K562 (cell line): ENCODE measurements around the gene CFAP141. TPM values are rescaled to one million over a fixed set of nuclear protein-coding genes. Genes with fewer than 3 reads are reported as not detected.

Experiments used
- ARID4B ChIP-seq: sonication (generic); formaldehyde crosslinking; IDR thresholded peaks from 2 replicates; pipeline ENCODE4 v1.8.0; 2022; ENCODE audit warnings: mild to moderate bottlenecking, missing genetic modification reagents
- CBX3 ChIP-seq, 2 experiments: IDR thresholded peaks; 1 replicate in 1 of 2; 2 replicates in 1 of 2; pipeline ENCODE4 v1.6.1; 2012; ENCODE audit warnings: inconsistent platforms in 2 of 2, low read length in 2 of 2, borderline replicate concordance in 1 of 2, control low read depth in 1 of 2
- ETV6 ChIP-seq, 3 experiments: fragments of 150-350 bp in 1 of 3; sonication (generic) in 1 of 3; formaldehyde crosslinking in 1 of 3; IDR thresholded peaks; 2 replicates each; pipeline versions ENCODE4 v1.6.1 to v1.8.0; 2014 to 2022; ENCODE audit warnings: borderline replicate concordance in 2 of 3, low read depth in 2 of 3, antibody characterized with exemption in 1 of 3, low read length in 1 of 3, mild to moderate bottlenecking in 1 of 3, missing genetic modification reagents in 1 of 3
- FOSL1 ChIP-seq: fragments of 200-800 bp; sonication (Bioruptor generic); conservative IDR thresholded peaks from 2 replicates; pipeline ENCODE4 v1.6.1; 2016; ENCODE audit warnings: missing genetic modification characterization, missing compliant biosample characterization
- GTF2B ChIP-seq: IDR thresholded peaks from 2 replicates; pipeline ENCODE4 v1.6.1; 2011; ENCODE audit not compliant: insufficient read length; ENCODE audit errors: extremely low read depth
- KLF6 ChIP-seq: fragments of 250-450 bp; sonication (Bioruptor Pico); IDR thresholded peaks from 2 replicates; pipeline ENCODE4 v1.4.0; 2020; ENCODE audit warnings: mild to moderate bottlenecking, moderate library complexity, borderline replicate concordance
- L3MBTL2 ChIP-seq: fragments of 450-650 bp; IDR thresholded peaks from 2 replicates; pipeline ENCODE4 v1.6.1; 2016; ENCODE audit warnings: mild to moderate bottlenecking, moderate library complexity
- MTA2 ChIP-seq: fragments of 450-650 bp; IDR thresholded peaks from 2 replicates; pipeline ENCODE4 v1.6.1; 2016; ENCODE audit warnings: low read depth
- NR3C1 ChIP-seq: sonication (generic); formaldehyde crosslinking; IDR thresholded peaks from 2 replicates; pipeline ENCODE4 v1.8.1; 2022; ENCODE audit warnings: missing genetic modification reagents
- POLR2G ChIP-seq: fragments of 200-400 bp; formaldehyde crosslinking; IDR thresholded peaks from 2 replicates; pipeline ENCODE4 v1.6.1; 2017; ENCODE audit warnings: low read depth, mild to moderate bottlenecking, antibody characterized with exemption, low read length, moderate library complexity
- RBM39 ChIP-seq: fragments of 200-400 bp; formaldehyde crosslinking; optimal IDR thresholded peaks from 2 replicates; pipeline ENCODE3; 2018; ENCODE audit warnings: low read depth, low read length
- RNF2 ChIP-seq: sonication (generic); IDR thresholded peaks from 2 replicates; pipeline ENCODE4 v1.6.1; 2016
- SRSF3 ChIP-seq: fragments of 200-400 bp; formaldehyde crosslinking; IDR thresholded peaks from 2 replicates; pipeline ENCODE4 v1.6.1; 2016; ENCODE audit warnings: mild to moderate bottlenecking, low read length, moderate library complexity; ENCODE audit not compliant: insufficient read depth
- TCF7 ChIP-seq: sonication (generic); IDR thresholded peaks from 2 replicates; pipeline ENCODE4 v1.6.1; 2016; ENCODE audit warnings: antibody characterized with exemption, borderline replicate concordance
- TCF7L2 ChIP-seq: fragments of 150-350 bp; IDR thresholded peaks from 2 replicates; pipeline ENCODE4 v1.6.1; 2016; ENCODE audit warnings: low read depth, mild to moderate bottlenecking, low read length, moderate library complexity
- ZBTB2 ChIP-seq: fragments of 450-650 bp; IDR thresholded peaks from 2 replicates; pipeline ENCODE4 v1.6.1; 2016; ENCODE audit warnings: antibody characterized with exemption
- ZNF436 ChIP-seq: fragments of 250-450, 450-650 bp; sonication (Bioruptor Pico); formaldehyde crosslinking; IDR thresholded peaks from 2 replicates; pipeline ENCODE4 v1.7.0; 2020; ENCODE audit warnings: mild to moderate bottlenecking
- ZNF57 ChIP-seq: fragments of 450-650 bp; formaldehyde crosslinking; IDR thresholded peaks from 2 replicates; pipeline ENCODE4 v1.4.0; 2020; ENCODE audit warnings: mild to moderate bottlenecking, moderate library complexity
- ZNF785 ChIP-seq: fragments of 250-450 bp; sonication (Bioruptor Pico); IDR thresholded peaks from 2 replicates; pipeline ENCODE4 v1.4.0; 2020; ENCODE audit warnings: mild to moderate bottlenecking
- polyA plus RNA-seq, 8 experiments: library from polyadenylated mRNA; depleted of rRNA in 4 of 8; stranded (reverse) in 5 of 8; unstranded in 3 of 8; fragments of >200 nt; fragmentation: Nextera tagmentation in 2 of 8; fragmentation: Illumina TruSeq in 1 of 8; extraction: Ambion mirVana in 2 of 8; extraction: Trizol in 1 of 8; gene quantifications; 2 replicates each; pipeline versions ENCODE4 v1.2.1 to v1.2.3, GENCODE V29; 2011 to 2014; ENCODE audit warnings: inconsistent platforms in 1 of 8, missing spikeins in 1 of 8
- total RNA-seq, 7 experiments: library from RNA; depleted of rRNA in 6 of 7; stranded (reverse); fragments of >200 nt in 6 of 7; fragmentation: Illumina TruSeq in 2 of 7; extraction: Trizol in 2 of 7; gene quantifications; 2 replicates each; pipeline versions ENCODE4 v1.2.1 to v1.2.3, GENCODE V29; 2011 to 2021; ENCODE audit warnings: low replicate concordance in 1 of 7

The CFAP141 gene
- total and polyA plus RNA-seq, 9 of the 15 experiments (the other 6 are each of a cell fraction or from before 2014, with no cell fraction given) = not detected

DNA sequence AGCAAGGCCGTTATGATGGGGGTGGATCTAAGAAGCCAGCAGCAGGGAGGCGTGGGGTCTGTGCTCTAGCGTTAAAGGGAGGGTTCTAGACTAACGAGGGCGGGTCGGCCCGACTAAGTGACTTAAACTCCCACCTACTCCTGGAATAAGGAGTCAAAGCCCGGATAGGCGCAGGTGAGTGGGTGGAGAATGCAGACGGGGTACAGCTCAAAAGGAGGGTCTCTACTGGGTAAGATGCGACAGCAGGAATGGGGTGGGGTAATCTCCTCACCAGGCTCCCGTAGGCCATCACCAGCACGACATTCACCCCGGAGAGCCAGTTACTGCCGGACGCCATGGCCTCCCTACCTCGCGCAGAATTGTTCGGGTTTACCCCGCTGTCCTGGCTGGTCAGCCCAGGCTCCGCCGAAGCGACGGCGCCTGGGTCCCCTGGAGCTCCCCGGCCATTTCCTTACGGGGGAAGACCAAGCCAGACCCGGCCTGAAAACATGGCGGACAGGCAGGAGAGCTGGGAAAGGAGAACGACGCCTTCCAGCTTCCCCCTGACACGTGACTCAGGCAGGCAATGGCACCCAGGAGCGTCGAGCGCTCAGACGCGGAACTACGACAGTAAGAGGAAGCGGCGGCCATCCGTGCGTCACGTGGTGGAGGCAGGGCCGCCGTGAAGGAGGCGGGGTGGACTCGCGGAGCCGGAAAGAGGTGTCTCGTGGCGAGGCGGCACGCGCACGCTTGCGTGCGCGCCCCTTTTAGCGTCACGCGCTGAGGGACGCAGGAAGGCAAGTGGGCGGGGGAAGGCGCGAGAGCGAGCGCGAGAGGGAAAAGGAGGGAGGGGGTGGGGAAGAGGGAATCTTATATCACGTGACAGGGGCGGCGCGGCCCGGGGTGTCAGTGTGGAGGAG, 14.2 kb upstream of the CFAP141 start, which contains the start of gene UBAP2L (continued):
- TF ChIP-seq SRSF3 (peak; percentile 82; the same call in 1 of the 2 replicates), GTF2B (no peak), ARID4B (peak; percentile 74), TCF7 (no peak), FOSL1 (tag) (peak; percentile 58; the same call in 1 of the 2 replicates), ZNF785 (CRISPR knock-in tag) (no peak), L3MBTL2 (peak; percentile 98), ZNF436 (no peak), NR3C1 (CRISPR knock-in tag) (no peak), ZBTB2 (peak; percentile 99), MTA2 (0 out of 2 replicates have a peak, but pooled peaks have one; percentile 6), RNF2 (peak; percentile 81), ZNF57 (no peak), KLF6 (CRISPR knock-in tag) (no peak; the same call in 1 of the 2 replicates), RBM39 (peak; percentile 55), CBX3 (IDR thresholded peaks at IDR 0.05; ENCODE audit: borderline replicate concordance in 1 of 2, low read length in 2 of 2) (no peak), TCF7L2 (peak; percentile 49; the same call in 1 of the 2 replicates), POLR2G (peak; percentile 97), ETV6 (IDR thresholded peaks at IDR 0.05; ENCODE audit: borderline replicate concordance in 1 of 2, low read depth in 2 of 2, low read length in 1 of 2) (peak in 1 of 2 experiments; percentile 75; a peak in 1 of 4 replicates), ETV6 (CRISPR knock-in tag; IDR thresholded peaks at IDR 0.05; ENCODE audit: borderline replicate concordance) (no peak)
